DMS153 treated with DMSO at 0.1 percent for 48 hours (cell line): ENCODE data around the gene PLXNA3.

Source experiments
- DNase-seq: peaks from one replicate; lab custom pipeline; 2025; ENCODE audit not compliant: unreplicated experiment; lab: John Stamatoyannopoulos, UW

PLXNA3 gene

DNA sequence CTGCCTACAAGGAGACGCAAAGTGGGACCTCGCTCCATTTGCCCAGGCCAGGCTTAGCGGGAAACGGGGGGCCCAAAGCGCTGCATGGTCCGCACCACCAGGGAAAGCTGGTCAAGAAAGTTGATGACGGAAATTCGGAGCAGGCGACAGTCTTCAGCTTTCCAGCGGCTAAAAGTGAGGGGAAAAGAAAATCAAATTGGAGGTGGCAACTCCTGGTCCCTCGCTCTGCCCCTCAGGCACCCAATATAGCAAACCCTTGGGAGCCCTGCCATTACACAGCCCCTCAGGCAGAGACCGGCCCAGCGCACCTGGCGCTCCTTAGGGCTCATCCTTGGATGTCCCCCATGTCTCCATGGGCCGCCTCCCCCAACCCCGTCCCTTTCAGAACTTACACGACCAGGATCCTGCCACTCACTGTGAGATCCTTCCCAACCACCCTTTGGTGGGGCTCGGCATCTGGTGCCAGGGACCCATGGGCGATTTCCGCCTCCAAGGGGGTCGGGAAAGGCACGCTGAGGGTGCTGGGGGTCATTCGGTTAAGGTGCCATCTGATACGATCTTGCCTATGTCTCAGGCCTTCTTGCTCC, 19.9 kb downstream of the PLXNA3 start:
- no peak for DNase-seq

DNA sequence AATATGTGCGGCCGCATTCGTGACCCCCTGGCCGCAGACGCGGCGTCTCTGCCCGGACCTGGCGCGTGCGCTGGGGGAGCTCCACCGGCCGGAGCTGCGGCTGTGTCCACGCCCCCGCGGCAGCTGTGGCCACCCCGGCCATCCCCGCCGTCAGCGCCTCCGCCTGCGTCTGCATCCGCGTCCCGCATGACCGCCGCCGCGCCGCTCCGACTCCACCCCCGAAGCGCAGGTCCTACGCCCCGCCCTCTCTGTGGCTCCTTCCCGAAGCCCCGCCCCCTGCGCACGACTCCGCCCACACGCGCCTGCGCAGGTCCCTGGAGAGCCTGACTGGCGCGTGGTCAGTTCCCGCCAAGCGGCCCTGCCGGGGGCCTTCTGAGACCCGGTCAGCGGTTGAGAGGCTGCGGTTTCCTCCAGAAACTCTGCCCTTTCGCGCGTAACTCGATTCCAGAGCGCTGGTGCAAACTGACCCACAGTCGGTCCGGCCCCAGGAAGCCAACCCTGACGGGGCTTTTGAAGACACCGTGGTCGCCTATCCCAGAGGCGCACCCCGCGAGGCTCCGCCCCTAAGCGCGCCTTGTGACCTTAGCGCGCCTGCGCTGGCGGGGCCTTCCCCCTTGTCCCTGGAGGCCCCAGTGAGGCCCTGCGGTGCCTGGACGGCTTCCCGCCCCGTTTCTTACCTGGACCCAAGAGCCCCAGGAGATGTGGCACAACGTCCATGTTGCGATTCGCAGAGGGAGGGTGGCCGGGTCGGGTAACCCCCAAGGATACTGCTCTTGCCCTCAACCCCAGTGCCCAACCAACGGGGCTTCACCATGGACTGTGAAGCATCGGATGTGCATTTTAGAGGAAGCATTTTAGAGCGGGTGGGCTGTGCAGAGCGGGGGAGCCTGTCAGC, 20.9 kb downstream of the PLXNA3 start, which contains the start of gene LAGE3:
TSS of gene LAGE3 (minus strand) at position 554 of the 895 bp plus-strand sequence. CDS start at position 188, 366 bp downstream.
- peak; percentile 94 for DNase-seq

- no peak for DNase-seq
Observed at GRCh38 chrX:154481195-154481594, 23.1 kb downstream of the PLXNA3 start.

DNA sequence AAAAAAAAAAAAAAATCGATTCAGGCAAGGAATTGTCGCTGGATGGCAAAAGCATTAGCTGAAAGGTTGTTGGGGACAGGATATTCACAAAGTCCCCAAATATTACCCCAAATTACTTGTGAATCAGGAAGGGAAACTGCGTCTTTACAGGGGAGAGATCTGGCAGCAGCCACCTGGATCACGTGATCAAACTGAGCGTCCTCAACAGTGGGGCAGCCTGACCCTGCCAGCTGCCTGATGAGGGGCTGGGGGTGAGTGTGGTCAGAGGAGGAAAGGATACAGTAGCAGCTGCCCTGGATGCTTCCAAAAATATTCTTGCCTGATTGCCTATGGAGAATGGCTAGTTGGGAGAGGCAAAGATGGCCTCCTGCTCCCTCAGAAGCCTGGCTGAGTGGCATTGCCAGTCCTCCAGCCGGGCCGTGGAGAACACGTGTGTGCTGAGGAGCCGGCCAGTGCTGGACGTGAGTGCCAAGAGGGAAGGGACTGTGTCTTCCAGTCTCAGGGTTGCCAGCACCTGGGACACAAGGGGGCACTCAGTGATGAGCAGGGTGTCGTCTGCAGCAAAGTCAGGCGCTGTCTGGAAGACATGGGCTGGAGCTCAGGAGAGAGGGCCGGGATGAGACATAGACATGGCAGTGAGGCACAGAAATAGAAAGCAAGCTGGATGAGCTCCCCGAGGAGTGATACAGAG, 24.0 kb downstream of the PLXNA3 start:
- DNase-seq = no peak

DNA sequence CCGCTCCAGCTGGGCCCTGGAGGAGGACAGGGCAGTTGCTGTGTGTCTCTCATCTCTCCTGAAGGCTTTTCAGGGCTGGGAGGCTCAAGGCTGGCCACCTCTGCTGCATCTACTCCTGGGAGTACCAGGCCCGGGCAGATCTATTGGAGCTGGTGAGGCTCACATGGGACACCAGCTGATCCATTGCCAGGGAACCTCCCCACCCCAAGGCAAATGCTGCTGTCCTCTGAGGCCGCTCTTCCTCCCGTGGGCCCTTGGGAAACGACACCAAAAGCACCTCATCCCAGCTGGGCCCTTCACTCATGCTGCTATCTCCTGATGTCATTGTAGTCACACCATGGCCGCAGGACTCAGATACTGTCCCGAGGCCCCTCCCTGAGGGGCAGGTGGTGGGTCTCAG, 24.7 kb downstream of the PLXNA3 start:
- DNase-seq = no peak

DNA sequence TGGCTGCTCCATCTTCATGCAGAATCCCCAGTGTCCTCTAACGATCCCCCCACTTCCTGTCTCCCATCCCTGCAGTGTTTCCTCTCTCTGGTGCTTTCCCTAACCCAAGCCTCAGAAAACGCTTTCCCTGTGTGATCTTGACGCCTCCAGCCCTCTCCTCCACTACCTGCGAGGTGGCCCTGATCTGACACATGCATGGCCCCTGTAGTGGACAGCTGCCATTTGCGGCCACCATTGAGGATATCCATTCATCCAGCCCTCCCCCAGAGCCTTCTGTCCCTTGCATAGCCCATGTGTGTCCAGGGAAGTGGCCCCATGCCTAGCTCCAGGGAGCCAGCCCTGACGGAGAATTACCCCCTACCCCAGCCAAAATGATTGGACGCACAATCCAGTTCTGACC, 25.2 kb downstream of the PLXNA3 start:
- no peak for DNase-seq

DNA sequence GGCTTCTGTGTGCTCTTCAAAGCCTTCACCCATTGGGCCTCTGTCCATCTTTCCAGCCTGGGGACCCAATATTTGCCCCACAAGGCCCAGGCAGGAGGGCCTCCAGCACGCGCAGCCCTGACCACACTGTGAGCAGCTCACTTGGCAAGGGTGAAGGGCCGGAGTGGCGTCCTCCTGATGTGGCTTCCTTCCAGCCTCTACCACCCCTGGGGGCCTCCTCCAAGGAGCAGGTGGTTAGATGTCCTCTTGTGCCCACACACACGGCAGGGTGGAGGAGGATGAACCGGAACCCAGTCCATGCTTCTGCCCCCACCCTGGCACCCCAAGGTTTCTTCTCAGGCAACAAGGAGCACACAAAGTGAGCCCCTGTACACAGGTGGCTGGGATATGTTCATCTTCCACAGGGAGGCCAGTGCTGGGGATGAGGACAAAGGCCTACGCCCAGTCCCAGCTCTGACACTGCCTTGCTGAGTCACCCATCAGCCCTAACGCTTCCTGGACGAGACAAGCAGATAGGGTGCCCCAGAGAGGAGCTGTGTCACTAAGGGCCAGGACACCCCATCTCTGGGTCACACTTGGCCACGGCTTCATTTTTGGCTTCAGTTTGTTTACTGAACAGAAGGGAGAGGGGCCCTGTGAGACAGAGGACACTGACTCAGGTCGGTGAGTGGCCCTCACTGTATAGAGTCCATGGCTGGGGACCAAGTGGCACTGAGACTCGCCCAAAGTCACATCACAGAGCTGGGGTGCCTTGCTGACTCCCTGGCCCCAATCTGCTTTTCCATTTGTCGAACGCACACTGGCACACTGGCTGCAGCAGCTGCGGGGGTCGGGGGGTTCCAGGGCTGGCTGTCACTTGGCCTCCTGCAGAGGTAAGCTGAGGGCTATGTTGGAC, 26.4 kb downstream of the PLXNA3 start:
- DNase-seq = no peak

DNA sequence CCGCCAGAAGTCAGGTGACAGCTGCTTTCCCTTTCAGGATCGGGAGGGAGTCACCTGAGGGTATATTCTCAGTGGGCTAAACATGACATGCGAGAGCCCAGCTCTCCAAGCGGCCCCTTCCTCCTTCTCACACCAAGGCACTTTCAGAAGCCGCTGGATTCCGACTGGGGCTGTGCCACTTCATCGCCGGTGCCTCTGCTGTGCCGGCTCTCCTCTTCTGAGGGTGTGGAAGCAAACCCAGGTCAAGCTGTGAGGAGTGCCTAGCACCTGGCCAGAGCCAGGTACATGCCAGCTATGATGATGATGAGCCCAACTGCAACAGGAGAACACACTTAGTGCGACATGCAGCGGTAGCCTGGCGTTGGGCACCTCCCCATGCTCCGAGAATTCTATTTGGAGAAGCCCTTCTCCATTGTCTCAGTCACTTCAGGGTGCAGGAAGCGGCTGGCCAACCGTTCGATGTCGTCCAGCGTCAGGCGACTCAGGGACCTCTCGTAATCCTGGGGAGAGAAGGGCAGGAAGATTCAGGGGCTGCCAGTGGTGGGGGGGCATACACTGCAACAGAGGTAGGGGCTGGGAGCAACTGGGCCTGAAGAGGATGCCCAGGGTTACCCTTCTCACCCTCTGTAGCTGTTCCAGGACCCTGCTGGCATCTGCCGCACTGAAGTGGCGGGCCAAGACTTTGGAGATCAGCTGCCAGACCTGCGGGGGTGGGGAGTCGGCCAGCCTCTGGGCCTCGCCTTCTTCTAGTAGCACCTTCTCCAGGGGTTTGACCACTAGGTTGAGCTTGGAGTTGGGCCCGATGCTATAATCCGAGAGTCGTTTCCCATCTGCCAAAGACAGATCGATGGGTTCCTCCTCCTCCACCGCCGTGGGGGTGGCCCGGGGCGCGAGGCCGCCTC, 27.3 kb downstream of the PLXNA3 start:
- no peak for DNase-seq

DNA sequence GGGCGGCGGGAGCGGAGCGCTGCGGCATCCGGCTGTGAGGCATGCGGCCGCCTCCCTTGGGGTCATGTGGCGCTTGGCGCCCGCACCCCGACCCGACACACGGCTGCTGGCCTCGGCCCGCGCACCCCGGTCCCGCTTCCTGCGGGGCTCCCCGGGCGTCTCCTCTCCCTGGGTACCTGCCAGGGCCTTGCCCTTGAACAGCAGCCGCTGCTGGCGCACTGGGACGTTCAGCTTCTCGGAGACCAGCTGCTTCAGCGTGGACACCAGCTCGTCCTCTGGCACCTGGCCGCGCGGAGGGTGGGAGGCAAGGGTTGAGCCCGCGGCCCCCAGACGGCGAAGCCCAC, 27.9 kb downstream of the PLXNA3 start:
- no peak for DNase-seq

- no peak for DNase-seq
Observed at GRCh38 chrX:154486396-154487207, 28.5 kb downstream of the PLXNA3 start, which contains the start of gene UBL4A. TSS of gene UBL4A (minus strand) at chrX:154486615. CDS start at chrX:154486584, 31 bp downstream.

- DNase-seq = no peak
Observed at GRCh38 chrX:154487518-154488290, 29.6 kb downstream of the PLXNA3 start.

DNA sequence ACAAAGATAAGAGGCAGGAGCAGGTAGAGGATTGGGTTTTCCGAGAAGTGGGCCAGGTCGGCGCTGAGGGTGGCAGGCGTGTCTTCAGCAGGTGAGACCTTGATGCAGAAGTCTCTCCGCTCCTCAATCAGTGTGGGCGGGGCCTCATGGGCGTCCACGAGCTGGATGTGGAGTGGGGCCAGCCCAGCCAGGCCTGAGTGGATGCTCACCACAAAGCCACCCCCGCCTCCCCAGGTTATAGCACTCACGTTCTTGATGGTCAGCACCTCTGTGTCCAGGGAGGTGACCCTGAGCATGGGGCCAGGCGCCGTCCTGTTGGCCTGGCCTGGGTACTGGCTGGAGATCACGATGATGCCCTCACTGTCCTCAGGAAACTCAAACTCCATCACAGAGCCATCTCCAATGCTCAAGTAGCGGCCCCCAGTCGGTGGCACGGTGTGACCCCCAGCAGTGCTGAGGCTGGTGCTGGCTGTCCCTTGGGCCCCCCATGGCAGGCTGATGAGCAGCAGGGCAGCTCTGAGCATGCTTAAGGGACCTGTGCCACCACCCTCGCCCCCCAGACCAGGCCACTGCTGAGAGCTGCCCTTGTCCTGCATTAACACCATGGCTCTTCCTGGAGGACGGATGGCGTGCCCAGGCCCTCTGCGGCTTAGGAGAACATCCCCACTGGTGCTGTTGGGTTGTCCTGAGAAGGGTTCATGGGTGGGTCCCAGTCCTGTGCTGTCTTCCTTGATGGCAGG, 30.4 kb downstream of the PLXNA3 start:
- DNase-seq = no peak

- DNase-seq = no peak
Observed at GRCh38 chrX:154489182-154489581, 31.1 kb downstream of the PLXNA3 start.

GRCh38 chrX:154490021-154490413, 31.9 kb downstream of the PLXNA3 start:
- DNase-seq = no peak

- DNase-seq = peak; percentile 74
Observed at GRCh38 chrX:154490414-154491083, 32.5 kb downstream of the PLXNA3 start, which contains the start of gene SLC10A3. TSS of gene SLC10A3 (minus strand) at chrX:154490629. CDS start at chrX:154488940, 1,689 bp downstream.

DNA sequence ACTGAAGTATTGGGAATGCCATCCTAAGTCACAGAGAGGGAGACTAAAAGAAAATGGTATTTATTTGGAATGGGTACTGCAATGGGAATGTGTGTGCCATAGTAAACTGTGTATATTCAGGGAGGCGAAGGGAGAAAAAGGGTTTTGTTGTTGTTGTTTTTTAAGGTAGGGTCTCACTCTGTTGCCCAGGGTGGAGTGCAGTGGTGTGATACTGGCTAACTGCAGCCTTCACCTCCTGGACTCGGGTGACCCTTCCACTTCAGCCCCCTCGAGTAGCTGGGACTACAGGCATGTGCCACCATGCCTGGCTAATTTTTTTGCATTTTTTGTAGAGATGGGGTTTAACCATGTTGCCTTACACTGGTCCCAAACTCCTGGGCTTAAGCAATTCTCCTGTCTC, 36.6 kb downstream of the PLXNA3 start:
- no peak for DNase-seq

DNA sequence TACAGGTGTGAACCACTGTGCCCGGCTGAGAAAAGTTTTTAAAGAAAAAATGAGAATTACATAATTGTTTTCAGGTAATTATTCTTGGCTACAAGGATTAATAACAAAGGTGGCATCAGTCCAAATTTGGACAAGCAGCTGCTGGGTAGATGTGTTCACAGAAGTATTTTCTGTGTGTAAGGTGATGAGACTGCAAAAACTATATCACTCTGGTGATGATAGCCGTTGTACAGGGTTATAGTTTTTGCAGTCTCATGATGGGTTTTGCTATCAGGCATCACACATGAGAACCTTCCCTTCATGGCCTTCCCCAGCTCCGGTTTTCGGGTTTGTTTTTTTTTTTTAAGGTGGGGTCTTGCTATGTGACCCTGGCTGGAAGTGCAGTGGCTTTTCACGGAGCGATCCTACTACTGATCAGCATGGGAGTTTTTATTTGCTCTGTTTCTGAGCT, 37.4 kb downstream of the PLXNA3 start:
- DNase-seq = no peak
